NCI-H2029 treated with DMSO at 0.1 percent for 48 hours (cell line): ENCODE measurements around the gene APCDD1L.

Experiments
- DNase-seq: peaks from one replicate; lab custom pipeline; 2025; lab: John Stamatoyannopoulos, UW

Gene APCDD1L

GRCh38 chr20:58466095-58466708 is 49.0 kb downstream of the APCDD1L start:
- no peak for DNase-seq

GRCh38 chr20:58464838-58465237 is 50.4 kb downstream of the APCDD1L start:
- no peak for DNase-seq

GRCh38 chr20:58463256-58463655 is 51.9 kb downstream of the APCDD1L start:
- no peak for DNase-seq

- DNase-seq: no peak
These were observed 53.3 kb downstream of the APCDD1L start for GRCh38 chr20:58461899-58462298.

- DNase-seq: no peak
These were observed 54.1 kb downstream of the APCDD1L start for GRCh38 chr20:58461104-58461503.

GRCh38 chr20:58459058-58459750 is 56.0 kb downstream of the APCDD1L start:
- no peak for DNase-seq

GRCh38 chr20:58458342-58459057 is 56.7 kb downstream of the APCDD1L start:
- no peak for DNase-seq

- no peak for DNase-seq
These were observed 58.0 kb downstream of the APCDD1L start for GRCh38 chr20:58457083-58457695.

- DNase-seq: no peak
These were observed 60.7 kb downstream of the APCDD1L start for GRCh38 chr20:58454460-58454859.

GRCh38 chr20:58453391-58453790 is 61.8 kb downstream of the APCDD1L start:
- DNase-seq: no peak

GRCh38 chr20:58452667-58453255 is 62.4 kb downstream of the APCDD1L start:
- DNase-seq: no peak

GRCh38 chr20:58450254-58450653 is 64.9 kb downstream of the APCDD1L start:
- DNase-seq: no peak

- no peak for DNase-seq
These were observed 65.4 kb downstream of the APCDD1L start for GRCh38 chr20:58449681-58450221.

GRCh38 chr20:58448958-58449357 is 66.2 kb downstream of the APCDD1L start:
- no peak for DNase-seq

- DNase-seq: peak; percentile 29
These were observed 67.4 kb downstream of the APCDD1L start for GRCh38 chr20:58447511-58448391.

- no peak for DNase-seq
These were observed 68.3 kb downstream of the APCDD1L start for GRCh38 chr20:58446960-58447265.

GRCh38 chr20:58446264-58446959 is 68.8 kb downstream of the APCDD1L start:
- DNase-seq: no peak

GRCh38 chr20:58444746-58445255 is 70.4 kb downstream of the APCDD1L start:
- DNase-seq: no peak

- DNase-seq: no peak
These were observed 73.5 kb downstream of the APCDD1L start for GRCh38 chr20:58441723-58442122.

GRCh38 chr20:58440021-58440767 is 75.0 kb downstream of the APCDD1L start:
- no peak for DNase-seq
